Measurements from ENCODE around the gene TRIM9.
A peak's percentile ranks its signal among the peaks of the same experiment; 100 is the strongest.
"Not testable (repeated sequence)": the region's sequence is repeated elsewhere in the genome, so short reads cannot be mapped to it uniquely, and the experiment has no call there.

The TRIM9 gene

DNA sequence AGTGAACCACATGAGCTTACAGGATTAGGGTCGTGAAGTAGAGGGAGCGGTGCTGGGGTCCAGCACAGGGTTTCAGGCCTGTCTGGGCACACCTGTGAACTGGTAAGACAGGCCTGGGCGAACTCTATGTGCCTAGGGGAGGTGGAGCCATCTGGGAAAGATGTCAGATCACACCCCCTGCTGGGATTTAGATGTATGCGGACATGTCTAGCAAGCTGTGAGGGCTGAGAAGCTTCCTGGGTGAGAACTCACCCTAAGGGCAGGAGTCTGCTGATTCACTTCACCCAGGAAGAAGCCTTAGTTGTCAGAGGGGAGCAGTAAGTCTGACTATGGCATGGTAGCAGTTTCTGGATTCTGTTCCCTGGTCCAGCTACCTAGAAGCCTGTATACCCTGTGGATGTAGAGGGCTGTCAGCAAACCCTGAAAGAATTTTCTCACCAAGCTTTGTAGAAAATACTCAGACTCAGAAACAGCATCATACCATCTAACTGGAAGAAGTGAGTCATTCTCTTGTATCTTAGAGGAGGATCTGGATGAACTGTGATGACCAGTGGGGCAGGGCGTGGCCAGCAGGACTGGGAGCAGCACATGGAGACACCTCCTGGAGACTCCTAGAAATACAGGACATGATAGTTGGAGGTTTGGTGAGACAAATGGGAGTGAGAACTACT, 139.4 kb downstream of the TRIM9 start:
- DNase-seq, result no peak

DNA sequence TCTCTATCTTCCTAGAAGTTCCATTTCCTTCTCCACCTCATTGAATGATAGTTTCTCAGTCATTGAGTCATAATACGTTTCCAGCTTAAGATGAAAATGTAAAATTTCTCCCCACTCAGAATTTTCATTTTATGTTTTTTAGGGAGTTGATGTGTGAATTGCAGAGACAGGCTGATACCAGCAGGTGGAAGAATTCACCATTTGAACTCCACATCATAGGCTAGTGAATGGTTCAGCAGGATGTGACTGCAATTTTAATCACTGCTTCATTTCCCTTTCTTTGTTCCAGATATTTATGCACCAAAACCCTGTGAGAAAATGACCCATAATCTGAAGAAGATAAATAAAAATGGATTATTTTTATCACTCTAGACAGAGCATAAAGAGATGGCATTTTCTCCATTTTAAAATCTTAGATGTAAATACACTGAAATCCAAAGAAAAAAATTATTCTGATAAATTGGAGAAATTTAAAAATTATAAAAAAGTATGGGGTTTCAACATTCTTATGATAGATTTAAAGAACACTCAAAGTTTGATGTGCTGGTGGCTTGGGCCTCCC, 140.0 kb downstream of the TRIM9 start:
- DNase-seq, result no peak

DNA sequence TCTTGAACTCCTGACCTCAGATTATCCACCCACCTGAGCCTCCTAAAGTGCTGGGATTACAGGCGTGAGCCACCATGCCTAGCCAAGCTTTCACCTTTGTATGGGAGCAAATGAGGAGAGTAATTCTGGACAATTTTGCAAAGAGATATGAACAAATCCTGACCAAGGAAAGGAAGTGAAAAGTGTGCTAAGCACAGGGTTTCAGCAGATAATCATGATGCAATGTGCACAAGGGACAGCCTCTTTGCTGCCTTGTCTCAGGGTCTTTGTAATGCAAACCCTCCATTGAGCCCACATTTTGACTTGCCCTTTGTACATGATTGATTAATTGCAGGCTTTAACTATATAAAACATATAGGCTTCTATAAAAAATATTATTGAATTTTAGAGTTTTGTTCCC, 141.4 kb downstream of the TRIM9 start:
- no peak for DNase-seq

DNA sequence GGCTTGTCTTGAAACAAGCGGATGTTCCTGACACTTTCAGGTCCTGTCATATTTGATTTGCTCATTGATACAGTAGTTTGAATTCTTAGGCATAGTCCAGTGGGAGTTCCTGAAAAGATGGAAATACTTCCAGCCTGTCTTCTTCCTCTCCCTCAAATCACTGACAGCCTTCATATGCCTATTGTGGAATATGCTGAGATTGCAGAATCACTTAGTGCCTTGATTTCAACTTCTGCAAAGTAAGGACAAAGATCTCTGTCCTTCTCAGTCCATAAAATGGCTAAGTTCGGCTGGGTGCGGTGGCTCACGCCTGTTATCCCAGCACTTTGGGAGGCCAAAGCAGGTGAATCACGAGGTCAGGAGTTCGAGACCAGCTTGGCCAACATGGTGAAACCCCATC, 143.9 kb downstream of the TRIM9 start:
- no peak for DNase-seq

DNA sequence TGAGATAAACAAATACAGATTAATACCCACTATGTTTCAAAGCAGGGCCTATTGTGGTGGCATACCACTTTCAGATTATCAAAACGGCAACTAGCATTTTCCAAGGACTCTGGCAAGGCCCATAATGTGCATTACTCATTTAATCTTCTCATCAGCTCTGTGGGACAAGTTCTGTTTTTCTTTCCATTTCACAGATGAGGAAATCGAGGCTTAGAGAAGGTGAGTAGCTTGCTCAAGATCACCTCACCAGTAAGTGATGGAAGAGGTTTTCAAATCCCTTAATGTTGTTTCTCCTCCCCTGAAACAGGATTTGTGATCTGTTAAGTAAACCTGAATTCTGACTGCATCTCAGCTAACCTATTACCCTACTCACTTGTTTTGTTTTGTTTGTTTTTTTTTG, 146.7 kb downstream of the TRIM9 start:
- no peak for DNase-seq

DNA sequence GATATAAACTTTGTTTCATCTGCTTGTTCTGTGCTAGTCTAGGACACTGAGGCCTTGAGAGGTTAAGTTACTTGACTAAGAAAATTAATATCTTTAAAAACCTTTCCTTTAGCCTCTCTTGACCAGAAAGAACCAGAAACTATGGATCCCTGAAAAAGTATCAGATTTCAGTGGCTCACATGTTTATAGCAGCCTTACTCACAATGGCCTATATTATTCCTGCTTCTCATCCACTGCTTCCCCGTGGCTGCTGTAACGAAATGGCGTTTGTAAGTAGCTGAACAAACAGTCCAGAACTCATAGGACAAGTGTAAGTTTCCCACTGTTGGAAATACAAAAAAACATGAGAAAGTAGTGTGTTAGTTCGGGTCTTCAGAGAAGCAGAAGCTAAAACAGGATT, 147.5 kb downstream of the TRIM9 start:
- no peak for DNase-seq

DNA sequence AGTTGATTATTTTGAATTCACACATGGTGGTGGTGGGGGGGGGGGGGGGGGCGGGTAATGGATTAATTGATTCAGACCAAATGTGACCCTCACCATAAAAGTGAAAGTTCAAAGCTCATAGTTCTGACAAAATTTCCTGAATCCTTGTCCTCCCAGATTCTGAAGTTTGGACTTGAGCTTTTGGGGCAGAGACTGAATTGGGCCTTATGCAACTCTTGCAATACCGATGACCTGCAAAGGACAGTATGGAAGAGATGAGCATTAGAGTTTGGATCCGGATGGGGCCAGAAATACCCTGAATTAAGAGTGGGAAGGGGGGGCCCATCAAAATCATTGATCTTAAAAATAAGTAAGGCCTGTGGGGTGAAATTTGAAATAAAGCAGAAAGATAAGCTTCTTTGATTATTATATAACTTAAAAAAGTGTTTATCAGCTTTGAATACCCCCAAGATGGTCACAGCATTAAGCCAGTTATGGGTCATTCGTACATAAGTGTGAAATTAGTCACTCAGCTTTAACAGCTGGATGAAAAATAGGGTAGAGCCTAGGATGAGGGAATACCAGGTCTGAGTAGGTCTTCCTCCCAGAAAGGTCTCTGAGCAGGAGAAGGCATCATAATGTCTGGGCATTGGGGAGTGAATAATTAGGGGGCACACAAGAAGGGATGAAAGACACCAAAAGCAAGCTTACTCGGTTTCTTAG, 148.5 kb downstream of the TRIM9 start:
- no peak for DNase-seq

DNA sequence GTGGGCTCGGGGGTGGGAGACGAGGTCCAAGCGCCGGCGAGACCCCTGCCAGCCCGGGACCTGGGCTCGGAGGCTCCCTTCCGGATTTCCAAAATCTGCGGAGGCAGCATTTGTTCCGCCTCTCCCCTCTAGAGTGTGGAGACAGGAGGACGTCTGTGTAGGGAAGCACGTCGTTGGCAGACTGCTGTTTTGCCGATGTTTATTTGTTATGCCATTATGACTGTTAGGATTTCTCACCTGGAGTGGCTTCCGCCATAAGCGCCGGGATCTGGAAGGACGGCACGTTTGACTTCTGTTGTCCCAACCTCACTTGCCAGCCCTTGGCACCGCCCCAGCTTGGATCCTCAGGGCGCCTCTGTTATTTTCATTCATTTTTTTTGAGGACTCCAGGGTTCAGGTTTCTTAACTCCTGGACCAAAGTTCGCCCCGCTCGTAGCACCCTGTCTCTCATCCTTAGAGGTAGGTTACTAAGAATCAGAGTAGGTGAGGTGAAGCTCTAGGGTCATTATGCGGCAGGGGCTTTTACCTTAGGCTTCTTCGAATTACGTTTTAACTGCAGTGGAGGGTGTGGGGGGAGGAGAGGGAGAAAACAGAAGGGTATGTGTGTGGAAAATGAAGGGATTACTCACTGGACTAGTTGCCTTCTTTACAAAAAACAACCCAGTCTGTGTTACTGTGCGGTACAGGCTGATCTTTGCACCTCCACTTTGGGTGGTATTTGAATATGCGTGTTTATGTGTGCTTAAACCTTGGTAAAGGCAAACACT, 150.1 kb downstream of the TRIM9 start:
- DNase-seq, result no peak

DNA sequence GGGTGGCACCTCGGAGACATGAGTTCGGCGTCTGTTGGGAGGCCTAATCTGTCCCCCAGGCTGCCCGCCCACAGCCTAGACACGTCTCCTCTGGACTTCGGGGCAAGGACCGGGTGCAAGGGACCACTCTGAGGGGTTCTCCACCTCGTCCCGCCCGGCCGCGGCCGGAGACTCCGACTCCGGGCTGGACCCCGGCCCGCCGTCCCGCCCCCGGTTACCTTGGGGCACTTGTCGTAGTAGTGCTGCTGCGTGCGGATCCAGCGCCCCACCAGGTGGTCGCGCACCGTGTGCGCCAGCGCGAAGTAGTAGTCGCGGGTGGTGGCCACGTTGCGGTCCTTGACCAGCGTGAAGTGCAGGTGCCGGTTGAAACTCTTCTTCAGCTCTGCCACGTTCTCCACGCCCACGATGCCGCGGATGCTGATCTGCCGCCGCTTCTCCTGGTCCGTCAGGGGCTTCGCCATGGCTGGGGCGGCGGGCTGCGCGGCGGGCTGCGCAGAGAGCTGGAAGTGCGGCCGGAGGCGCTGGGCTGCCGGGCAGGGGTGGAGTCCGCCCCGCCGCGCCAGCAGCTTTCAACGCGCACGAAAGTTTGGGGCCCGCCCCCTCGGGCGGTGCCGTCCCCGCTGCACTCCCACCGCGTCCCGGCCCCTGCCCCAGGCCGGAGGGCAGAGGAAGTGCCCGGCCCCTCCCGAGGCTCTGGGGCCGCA, 150.8 kb downstream of the TRIM9 start, which contains the start of gene PYGL:
PYGL (minus strand) TSS at position 541 of the 704 bp plus-strand sequence; CDS start at position 461, 80 bp downstream.
- DNase-seq, result peak; percentile 5

DNA sequence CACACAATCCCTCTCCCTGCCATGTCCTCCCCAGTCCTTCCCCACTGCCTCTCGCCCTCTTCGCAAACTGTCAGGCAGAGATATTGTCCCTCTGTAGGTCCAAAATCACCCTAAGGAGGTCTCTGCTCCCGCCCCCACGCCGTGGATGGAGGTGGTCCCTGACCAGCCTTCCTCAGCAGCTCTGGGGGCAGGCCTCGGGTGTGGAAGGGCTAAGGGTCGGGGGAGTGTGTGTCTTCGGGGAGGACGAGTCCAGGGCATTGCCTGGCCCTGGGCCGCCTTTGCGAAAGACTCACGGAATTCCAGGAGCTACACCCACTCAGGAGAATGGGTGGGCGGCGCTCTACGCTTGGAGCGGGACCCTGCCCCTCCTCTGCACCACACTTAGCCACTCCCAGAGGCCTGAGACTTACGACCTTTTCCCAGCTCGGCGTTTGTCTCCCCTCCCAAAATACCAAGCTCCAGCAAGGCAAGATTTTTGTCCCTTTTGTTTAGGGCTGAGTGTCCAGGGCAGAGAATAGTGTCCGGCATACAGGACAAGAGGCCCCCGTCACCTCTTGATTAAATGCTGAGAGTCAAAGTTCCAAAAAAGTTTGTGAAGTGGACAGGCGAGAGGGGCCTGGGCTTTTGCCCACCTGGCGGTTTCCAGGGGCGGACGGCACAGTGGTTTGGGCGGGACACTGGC, 151.5 kb downstream of the TRIM9 start:
- no peak for DNase-seq

DNA sequence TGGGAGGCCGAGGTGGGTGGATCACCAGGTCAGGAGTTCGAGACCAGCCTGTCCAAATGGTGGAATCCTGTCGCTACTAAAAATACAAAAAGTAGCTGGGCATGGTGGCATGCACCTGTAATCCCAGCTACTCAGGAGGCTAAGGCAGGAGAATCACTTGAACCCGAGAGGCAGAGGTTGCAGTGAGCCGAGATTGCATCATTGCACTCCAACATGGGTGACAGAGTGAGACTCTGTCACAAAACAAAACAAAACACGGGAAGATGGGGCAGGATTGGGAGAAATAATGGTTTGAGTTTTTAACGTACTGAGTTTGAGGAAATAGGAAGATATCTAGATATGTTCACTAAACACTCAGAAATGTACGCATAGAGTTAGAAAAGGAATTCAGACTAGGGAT, 153.3 kb downstream of the TRIM9 start:
- not testable (repeated sequence) for DNase-seq

DNA sequence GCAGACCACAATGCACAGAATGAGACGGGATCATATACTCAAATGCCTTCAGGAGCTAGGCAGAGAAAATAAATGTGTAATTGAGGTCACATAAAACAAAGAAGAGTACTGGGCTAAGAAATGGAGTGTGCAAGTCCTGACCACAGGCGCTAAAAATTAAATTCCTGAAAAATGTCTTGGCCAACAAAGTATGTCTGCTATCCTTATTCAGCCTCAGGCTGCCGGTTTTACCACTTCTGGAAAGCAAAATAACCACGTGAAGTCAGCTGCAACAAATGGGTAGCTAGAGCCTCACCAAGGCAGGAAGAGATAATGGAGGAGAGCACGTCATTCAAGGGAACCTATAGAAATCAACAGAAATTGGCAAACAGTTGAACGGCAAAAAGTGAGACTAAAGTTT, 153.8 kb downstream of the TRIM9 start:
- DNase-seq, result no peak

DNA sequence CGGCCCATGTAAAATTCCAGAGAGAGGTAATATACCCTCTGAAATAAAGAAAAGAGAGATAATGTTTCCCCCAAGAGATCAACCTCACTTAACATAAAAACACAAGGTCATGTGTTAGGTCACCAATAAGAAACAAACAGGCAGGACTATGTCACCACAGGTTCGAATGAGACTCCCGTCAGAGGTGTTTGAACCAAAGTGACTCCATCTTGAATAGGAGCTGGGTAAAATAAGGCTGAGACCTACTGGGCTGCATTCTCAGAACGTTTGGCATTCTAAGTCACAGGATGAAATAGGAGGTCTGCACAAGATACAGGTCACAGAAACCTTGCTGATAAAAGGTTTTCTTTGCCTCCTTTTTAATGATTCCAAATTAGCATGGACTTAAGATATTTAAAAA, 157.1 kb downstream of the TRIM9 start:
- DNase-seq, result no peak

DNA sequence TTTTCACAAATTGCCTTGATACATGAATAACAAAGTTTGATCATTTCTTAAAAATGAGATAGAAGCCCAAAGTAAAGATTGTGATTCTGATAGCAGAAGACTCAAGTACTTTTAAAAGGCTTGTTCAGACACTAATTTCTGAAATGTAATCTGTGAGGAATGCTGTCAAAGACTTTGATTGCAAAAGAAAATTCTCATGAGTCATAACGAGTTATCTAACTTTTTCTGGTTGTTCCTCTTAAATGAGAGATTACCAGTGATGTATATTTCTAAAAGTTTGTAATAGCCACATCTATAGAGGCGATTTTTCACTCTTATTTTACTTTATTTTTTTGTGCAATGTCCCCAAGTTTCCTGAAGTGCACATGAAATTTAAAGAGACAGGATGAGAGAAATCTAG, 157.6 kb downstream of the TRIM9 start:
- no peak for DNase-seq

DNA sequence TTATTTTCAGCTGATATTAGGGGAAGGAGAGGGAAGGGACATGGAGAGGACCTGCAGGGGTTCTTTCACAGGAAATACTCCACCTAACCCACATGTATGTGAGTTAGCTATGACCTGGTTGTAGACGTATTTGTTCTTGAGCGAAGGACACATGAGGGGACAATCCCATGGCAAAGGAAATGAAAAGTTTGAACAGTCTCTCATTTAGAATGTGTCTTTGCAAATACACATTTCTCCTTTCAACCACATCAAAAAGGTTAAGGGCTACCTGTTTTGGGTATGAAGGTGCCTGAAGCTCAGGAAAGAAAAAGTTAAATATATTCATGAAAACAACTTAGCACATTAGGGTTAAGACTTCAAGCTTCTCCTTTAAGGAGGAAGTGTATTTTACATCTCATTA, 158.0 kb downstream of the TRIM9 start:
- no peak for DNase-seq

DNA sequence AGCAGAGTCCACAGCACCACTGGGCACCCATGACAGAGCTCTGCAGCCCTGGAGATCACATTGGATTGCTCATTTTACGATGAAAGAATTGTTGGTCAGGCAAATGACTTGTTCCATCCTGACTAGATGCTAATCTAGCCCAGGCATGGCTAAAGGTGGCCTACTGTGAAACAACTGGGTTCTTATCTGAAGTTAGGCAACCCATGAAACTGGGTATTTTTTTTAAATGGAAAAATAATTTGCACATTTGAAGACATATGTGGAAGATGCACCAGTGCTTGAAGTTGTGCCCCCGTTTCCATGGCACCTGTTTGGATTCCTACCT, 158.9 kb downstream of the TRIM9 start:
- DNase-seq, result no peak

DNA sequence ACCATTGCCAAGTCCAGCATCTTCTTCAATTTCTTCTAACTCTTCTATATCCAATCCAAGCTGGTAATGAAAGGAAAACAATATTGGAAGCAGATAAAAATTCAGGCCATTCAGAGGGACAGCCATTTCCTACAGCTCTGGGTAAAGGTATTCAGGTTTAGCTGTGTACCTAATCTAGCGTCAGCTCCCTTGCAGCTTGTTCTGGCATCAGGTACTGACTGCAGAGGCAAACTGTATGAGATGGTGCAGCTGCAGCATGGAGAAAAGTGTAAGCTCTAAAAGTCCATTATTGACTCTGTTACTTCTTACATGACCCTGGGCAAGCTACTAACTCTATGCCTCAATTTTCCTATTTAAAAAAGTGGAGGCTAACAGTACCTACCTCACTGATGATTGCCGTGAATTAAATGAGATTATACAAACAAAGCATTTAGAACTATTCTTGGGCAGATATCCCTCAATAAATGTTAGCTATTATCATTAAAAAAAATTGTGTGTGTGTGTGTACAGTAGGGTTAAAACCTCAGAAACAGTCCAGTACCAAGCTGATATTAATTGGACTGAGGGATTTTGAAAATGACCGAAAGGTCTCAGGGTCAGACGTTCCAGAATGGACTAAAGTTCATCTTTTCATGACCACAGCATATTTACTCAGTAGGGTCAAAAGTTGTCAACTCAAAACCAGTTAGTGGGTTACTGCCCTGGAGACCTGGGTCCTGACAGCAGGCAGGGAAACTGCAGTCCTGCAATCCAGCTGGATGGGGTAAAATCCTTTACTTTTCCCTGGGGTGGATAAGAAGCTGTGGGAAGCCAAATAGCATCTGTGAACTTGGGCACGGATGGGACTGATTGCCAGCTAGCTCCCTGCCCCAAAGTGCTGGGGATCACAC, 159.5 kb downstream of the TRIM9 start:
- DNase-seq, result no peak

DNA sequence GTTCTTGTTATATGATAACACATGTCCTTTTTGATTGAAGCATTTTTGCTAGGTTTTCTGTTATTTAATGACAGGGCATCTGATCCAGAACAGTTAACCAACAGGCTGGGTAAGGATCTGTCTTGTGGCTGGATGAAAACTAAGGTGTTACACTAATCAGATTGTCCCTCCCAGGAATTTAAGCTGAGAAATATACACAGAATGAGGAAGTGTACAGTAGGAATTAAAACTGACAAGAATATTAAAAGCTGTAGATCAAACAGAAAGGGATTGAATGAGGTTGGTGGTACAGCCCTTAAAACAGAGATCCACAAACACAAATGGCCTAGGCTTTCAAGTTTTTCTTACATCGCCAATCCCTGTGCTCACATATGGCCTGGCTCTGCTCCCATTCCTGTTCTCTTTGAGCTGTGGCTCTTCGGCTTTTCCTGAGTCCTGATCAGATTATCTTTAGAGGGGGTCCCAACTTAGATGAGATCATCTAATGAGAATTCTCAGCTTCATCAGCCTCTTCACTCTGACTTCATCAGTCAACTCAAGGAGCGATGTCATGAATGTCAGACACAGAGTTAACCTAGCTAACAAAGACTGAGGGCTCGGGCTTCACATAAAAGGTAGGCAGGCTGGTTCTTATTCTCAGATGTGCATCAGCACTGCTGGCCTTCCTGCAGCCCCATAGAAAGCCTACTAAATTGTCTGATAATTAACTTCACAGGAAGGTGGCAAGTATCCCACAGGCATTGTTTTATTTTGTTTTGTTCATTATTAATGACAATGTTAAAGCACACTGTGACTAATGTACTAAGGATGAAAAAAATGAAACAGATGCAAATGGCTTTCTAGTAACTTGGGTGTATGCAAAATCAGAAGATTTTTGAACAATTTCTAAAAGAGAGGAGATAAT, 162.1 kb downstream of the TRIM9 start:
- DNase-seq, result no peak

DNA sequence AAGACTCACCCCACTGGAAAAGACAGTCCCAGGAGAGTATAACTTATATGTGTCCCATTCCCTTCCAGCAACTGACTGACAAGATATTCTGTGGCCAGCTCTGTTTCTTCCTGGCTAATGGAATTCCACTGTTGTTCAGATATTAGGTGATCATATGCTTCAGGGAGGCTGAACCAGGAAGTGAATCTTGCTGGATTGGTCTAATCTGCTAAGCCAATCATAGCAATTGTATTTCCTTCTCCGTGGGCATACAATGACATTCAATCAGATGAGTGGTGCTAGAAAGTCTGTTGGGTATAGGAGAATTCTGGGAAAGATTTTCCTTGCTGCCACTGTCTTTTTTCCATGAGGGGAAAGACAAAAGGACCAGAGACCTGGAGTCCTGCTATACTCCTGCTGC, 162.7 kb downstream of the TRIM9 start:
- DNase-seq, result no peak

DNA sequence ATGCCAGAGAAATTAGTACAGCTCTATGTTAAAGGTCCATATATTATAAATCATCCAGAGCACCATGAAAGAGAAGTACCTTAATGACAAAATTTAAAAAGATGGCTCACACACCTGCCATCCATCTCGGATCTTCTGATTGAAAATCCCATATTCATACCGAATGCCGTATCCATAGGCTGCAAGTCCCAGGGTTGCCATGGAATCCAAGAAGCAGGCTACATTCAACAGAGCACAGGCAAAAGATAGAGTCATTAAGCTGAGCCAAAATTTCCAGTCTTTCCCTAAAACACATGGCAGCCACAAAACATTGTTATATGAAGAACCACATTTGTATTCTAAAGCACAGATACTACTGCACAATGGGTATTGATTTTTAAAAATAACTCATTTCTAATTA, 163.3 kb downstream of the TRIM9 start:
- DNase-seq, result no peak
